ENCODE measurements around the gene CSH2.

The CSH2 gene

DNA sequence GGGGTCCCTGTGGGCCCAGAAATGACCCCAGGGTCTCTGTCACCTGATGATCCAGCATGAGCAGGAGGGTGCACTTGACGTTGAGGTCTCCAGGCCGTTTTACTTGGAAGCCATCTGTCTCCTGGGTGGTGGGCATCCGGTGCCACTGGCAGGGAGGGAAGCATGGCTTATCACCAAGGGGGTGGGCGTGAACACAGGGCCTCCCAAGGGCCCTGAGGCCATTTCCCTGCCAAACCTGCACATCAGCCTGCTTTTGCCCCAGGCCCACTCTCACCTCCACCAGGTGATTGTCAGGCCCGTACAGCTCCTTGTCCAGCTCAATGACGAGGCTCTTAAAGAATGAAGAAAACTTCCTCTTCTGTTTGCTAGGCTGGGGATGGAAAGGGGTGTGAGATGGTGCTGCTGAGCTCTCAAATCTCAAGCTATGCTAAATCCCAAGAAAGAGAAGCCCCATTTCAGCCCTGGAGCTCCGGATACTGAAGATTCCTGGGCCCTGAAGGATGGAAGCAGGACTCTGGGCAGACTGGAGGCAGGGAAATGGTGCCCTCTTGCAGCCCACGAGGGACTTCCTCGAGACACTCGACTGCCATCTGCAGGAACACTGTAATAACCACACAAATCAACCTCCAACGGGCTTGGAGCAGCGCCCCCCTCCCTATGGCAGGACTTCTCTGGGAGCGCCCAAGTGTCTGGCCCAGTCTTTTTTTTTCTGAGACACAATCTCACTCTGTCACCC, 38.9 kb downstream of the CSH2 start:
- Histone ChIP-seq H2AFZ (ENCODE audit: low read depth, low read length, severe bottlenecking) (no peak overlapping the region), H3K9ac (ENCODE audit: low read length) (no peak overlapping the region), H3K27me3 (ENCODE audit: low read length) (no peaks in the 10 kb centered on the region), H3K4me3 (ENCODE audit: insufficient read depth, low read length, poor library complexity, severe bottlenecking) (no peak overlapping the region), H3K79me2 (ENCODE audit: insufficient read depth, low read length) (peaks cover 36% of the 10 kb centered on the region), H3K4me2 (ENCODE audit: low read depth, low read length, poor library complexity, severe bottlenecking) (no peak overlapping the region), H3K9me3 (ENCODE audit: insufficient read depth, low read length) (no peaks in the 10 kb centered on the region), H3K9me2 (replicated peaks; ENCODE audit: insufficient read depth, low read length) (no peaks in the 10 kb centered on the region), H3F3A (ENCODE audit: insufficient read depth) (0 out of 2 replicates have a peak, but pooled peaks cover 4% of the 10 kb centered on the region), H3K36me3 (ENCODE audit: low read length) (0 out of 2 replicates have a peak, but pooled peaks cover 2% of the 10 kb centered on the region), H3K27ac (ENCODE audit: low read depth, low read length) (peak overlapping the region; percentile 28; the same call in 1 of the 2 replicates), H4K20me1 (ENCODE audit: low read depth, low read length) (no peaks in the 10 kb centered on the region; the same call in 1 of the 2 replicates)
- TF ChIP-seq, protein P1, sequence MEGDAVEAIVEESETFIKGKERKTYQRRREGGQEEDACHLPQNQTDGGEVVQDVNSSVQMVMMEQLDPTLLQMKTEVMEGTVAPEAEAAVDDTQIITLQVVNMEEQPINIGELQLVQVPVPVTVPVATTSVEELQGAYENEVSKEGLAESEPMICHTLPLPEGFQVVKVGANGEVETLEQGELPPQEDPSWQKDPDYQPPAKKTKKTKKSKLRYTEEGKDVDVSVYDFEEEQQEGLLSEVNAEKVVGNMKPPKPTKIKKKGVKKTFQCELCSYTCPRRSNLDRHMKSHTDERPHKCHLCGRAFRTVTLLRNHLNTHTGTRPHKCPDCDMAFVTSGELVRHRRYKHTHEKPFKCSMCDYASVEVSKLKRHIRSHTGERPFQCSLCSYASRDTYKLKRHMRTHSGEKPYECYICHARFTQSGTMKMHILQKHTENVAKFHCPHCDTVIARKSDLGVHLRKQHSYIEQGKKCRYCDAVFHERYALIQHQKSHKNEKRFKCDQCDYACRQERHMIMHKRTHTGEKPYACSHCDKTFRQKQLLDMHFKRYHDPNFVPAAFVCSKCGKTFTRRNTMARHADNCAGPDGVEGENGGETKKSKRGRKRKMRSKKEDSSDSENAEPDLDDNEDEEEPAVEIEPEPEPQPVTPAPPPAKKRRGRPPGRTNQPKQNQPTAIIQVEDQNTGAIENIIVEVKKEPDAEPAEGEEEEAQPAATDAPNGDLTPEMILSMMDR (IDR thresholded peaks at IDR 0.05; ENCODE audit: insufficient read depth, low read length, poor library complexity, severe bottlenecking), result peak; percentile 64
- no peak for TF ChIP-seq EZH2phosphoT487 (conservative IDR thresholded peaks at IDR 0.05; ENCODE audit: low read length)

DNA sequence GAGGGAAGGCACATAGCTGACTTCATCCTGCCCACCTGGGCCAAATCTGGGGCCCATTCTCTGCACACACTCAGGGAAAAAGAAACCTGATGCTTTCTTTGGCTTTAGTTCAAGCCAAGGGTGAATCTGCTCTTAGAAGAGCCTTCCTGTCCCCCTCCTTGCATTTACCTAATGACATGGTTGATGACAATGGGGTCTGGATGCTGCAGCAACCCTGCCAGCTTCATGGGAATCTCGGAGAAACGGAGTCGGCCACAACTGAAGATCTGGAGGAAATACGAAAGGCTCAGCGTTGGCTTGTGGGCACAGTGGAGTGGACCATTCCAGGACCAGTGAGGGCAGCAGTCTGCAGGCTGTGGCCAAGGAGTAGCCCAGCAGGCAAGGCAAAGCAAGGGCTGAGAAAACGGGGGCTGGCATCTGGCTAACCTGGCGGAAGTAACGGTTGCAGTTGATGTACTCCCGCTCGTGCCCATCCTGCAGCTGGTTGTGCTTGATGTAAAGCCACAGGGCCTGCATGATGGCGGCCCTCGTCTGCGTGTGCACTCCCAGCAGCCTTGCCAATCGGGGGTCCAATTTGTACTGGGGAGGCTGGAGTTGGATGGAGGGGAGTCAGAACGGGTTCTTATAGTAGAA, 39.6 kb downstream of the CSH2 start:
- no peaks in the 10 kb centered on the region for H3K27me3 ChIP-seq (ENCODE audit: low read length)
- H3K4me3 ChIP-seq (ENCODE audit: insufficient read depth, low read length, poor library complexity, severe bottlenecking), result no peak overlapping the region
- no peaks in the 10 kb centered on the region; the same call in 1 of the 2 replicates for H4K20me1 ChIP-seq (ENCODE audit: low read depth, low read length)
- H2AFZ ChIP-seq (ENCODE audit: low read depth, low read length, severe bottlenecking), result no peak overlapping the region
- 0 out of 2 replicates have a peak, but pooled peaks cover 4% of the 10 kb centered on the region for H3F3A ChIP-seq (ENCODE audit: insufficient read depth)
- no peaks in the 10 kb centered on the region for H3K9me2 ChIP-seq (replicated peaks; ENCODE audit: insufficient read depth, low read length)
- no peak for TF ChIP-seq EZH2phosphoT487 (conservative IDR thresholded peaks at IDR 0.05; ENCODE audit: low read length)
- TF ChIP-seq, protein P1 (IDR thresholded peaks at IDR 0.05; ENCODE audit: insufficient read depth, low read length, poor library complexity, severe bottlenecking), result no peak
- peaks cover 36% of the 10 kb centered on the region for H3K79me2 ChIP-seq (ENCODE audit: insufficient read depth, low read length)
- no peak overlapping the region for H3K27ac ChIP-seq (ENCODE audit: low read depth, low read length)
- H3K4me2 ChIP-seq (ENCODE audit: low read depth, low read length, poor library complexity, severe bottlenecking), result no peak overlapping the region
- H3K9ac ChIP-seq (ENCODE audit: low read length), result no peak overlapping the region
- H3K36me3 ChIP-seq (ENCODE audit: low read length), result 0 out of 2 replicates have a peak, but pooled peaks cover 3% of the 10 kb centered on the region
- H3K9me3 ChIP-seq (ENCODE audit: insufficient read depth, low read length), result no peaks in the 10 kb centered on the region

DNA sequence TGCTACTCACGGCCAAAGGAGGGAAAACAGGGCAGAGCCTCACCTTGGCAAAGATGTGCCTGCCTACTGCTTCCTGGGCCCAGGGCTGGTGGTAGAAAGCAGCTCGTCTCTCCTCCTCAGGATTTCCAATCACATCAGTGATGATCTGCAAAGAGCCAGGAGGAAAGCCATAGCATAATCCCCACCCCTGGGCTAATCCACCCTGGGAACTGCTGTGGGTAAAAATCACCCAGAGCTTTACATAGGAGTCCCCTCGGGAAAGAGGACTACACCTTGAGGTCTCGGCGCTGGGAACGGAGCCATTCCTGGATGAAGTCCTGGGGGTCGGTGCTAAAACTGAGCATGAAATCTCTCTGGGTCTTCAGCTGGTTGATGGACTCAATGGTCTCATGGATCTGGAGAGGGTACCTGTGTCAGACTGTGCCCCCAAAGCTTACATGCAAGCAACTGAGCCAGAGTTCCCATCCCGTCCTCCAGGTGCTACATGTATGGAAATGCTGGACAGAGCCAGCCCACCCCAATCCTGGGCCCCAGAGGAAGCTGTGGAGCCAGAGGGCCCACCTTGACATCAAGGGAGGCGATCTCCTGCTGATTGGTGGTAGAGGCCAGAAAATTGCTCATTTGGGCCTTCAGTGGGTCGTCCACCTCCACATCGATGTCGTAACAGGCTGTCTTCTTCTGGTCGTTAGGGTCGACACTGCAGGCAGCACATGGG, 40.3 kb downstream of the CSH2 start:
- 0 out of 2 replicates have a peak, but pooled peaks cover 3% of the 10 kb centered on the region for H3K36me3 ChIP-seq (ENCODE audit: low read length)
- no peaks in the 10 kb centered on the region for H3K9me2 ChIP-seq (replicated peaks; ENCODE audit: insufficient read depth, low read length)
- H3K9ac ChIP-seq (ENCODE audit: low read length), result no peak overlapping the region
- H4K20me1 ChIP-seq (ENCODE audit: low read depth, low read length), result no peaks in the 10 kb centered on the region
- no peak for TF ChIP-seq EZH2phosphoT487 (conservative IDR thresholded peaks at IDR 0.05; ENCODE audit: low read length)
- TF ChIP-seq, protein P1 (IDR thresholded peaks at IDR 0.05; ENCODE audit: insufficient read depth, low read length, poor library complexity, severe bottlenecking), result no peak
- H3K9me3 ChIP-seq (ENCODE audit: insufficient read depth, low read length), result no peaks in the 10 kb centered on the region
- 0 out of 2 replicates have a peak, but pooled peaks cover 4% of the 10 kb centered on the region for H3F3A ChIP-seq (ENCODE audit: insufficient read depth)
- H2AFZ ChIP-seq (ENCODE audit: low read depth, low read length, severe bottlenecking), result no peak overlapping the region
- H3K27me3 ChIP-seq (ENCODE audit: low read length), result no peaks in the 10 kb centered on the region
- H3K27ac ChIP-seq (ENCODE audit: low read depth, low read length), result no peak overlapping the region
- H3K4me2 ChIP-seq (ENCODE audit: low read depth, low read length, poor library complexity, severe bottlenecking), result no peak overlapping the region
- no peak overlapping the region for H3K4me3 ChIP-seq (ENCODE audit: insufficient read depth, low read length, poor library complexity, severe bottlenecking)
- H3K79me2 ChIP-seq (ENCODE audit: insufficient read depth, low read length), result peaks cover 36% of the 10 kb centered on the region
